ENCODE results near the gene CERS6. TPM values are rescaled to one million over a fixed set of nuclear protein-coding genes. Genes with fewer than 3 reads are reported as not detected.

The CERS6 gene
- polyA plus RNA-seq, 4 donors, result 6.8 to 55.4 (median 21.9) TPM

DNA sequence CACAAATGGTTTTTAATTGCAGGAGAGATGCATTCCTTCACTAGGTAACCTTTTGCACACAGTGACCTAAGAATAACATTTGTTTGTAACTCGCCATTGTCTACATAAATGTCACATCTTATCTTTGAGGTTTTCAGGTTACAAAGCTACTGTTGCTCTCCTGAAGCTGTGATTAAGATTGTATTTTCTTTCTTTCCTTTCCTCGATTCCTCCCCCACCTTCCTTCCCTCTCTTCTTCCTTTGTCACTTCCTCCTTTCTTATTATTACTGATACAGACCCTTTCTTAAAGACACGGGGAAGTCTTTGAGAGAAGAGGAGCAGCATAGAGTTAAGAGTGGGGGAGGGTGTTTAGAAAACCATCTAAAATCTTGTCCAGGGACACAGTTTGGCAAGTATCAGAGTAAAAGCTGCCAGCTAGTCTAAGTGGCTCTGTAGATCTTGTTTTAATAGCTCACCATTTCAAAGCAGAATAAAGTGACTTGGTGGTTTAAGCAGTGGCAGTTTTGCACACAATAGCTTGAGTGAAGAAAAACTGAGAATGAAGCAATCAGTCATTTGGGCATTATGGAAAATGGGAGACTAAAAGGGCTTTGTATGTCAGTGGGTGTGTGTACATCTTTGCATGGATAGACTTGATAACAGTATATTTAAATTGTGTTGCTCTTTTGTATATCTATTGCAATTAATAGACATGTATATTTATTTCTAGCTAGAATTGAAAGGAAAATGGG is 10.9 kb downstream of the CERS6 start:
- 5 to 15% (median 8%) methylated on average over 3 of the region's 3 CpGs for WGBS, 3 donors
- Histone ChIP-seq H3K4me1 (ENCODE audit: control insufficient read depth in 3 of 3, insufficient read depth in 2 of 3, low read depth in 1 of 3, low read length in 2 of 3) (peaks cover 4 to 26% (median 23%) of the 10 kb centered on the region in 3 donors), H3K4me3 (ENCODE audit: low read depth in 1 of 3, low read length in 3 of 3) (no peak overlapping the region), H3K9me3 (ENCODE audit: control insufficient read depth in 2 of 2, insufficient read depth in 1 of 2, low read depth in 1 of 2, low read length in 1 of 2) (no peaks in the 10 kb centered on the region), H3K27me3 (ENCODE audit: control insufficient read depth in 3 of 3, insufficient read depth in 3 of 3, low read length in 3 of 3) (no peaks in the 10 kb centered on the region), H3K27ac (ENCODE audit: low read depth in 1 of 3, low read length in 2 of 3) (no peak overlapping the region), H3K36me3 (ENCODE audit: control insufficient read depth in 3 of 3, insufficient read depth in 2 of 3, low read depth in 1 of 3, low read length in 3 of 3) (peaks cover 0 to 2% (median 0%) of the 10 kb centered on the region in 3 donors)
- FAIRE-seq, result no peak
- DNase-seq, result no peak

DNA sequence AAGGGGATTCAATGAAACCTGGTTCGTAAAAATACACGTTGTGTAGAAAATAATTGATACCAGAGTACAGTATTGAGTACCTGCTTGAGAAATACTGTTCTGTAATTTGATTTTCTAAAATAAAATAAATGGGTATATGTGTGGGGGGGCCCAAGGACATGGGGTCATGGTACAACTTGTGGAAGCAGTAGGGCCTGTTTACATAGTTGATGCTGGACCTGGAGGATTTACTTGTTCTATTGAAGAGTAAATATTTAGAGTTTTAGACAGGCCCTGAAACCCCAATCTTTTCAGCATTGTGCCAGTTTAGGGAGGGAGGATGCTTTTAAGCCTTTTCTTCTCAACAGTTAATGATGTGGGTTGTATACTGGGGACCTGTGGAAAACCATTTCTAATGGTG is 11.7 kb downstream of the CERS6 start:
- WGBS, 3 donors, result 48 to 76% (median 60%) methylated on average over 2 of the region's 2 CpGs
- Histone ChIP-seq H3K9me3 (ENCODE audit: control insufficient read depth in 2 of 2, insufficient read depth in 1 of 2, low read depth in 1 of 2, low read length in 1 of 2) (no peaks in the 10 kb centered on the region), H3K27ac (ENCODE audit: low read depth in 1 of 3, low read length in 2 of 3) (no peak overlapping the region), H3K36me3 (ENCODE audit: control insufficient read depth in 3 of 3, insufficient read depth in 2 of 3, low read depth in 1 of 3, low read length in 3 of 3) (peaks cover 0 to 2% (median 0%) of the 10 kb centered on the region in 3 donors), H3K27me3 (ENCODE audit: control insufficient read depth in 3 of 3, insufficient read depth in 3 of 3, low read length in 3 of 3) (no peaks in the 10 kb centered on the region), H3K4me3 (ENCODE audit: low read depth in 1 of 3, low read length in 3 of 3) (no peak overlapping the region), H3K4me1 (ENCODE audit: control insufficient read depth in 3 of 3, insufficient read depth in 2 of 3, low read depth in 1 of 3, low read length in 2 of 3) (peaks cover 4 to 26% (median 23%) of the 10 kb centered on the region in 3 donors)
- FAIRE-seq (no peak), DNase-seq (no peak)

- Histone ChIP-seq H3K36me3 (ENCODE audit: control insufficient read depth in 3 of 3, insufficient read depth in 2 of 3, low read depth in 1 of 3, low read length in 3 of 3) (peaks cover 0 to 2% (median 0%) of the 10 kb centered on the region in 3 donors), H3K4me3 (ENCODE audit: low read depth in 1 of 3, low read length in 3 of 3) (no peak overlapping the region), H3K9me3 (ENCODE audit: control insufficient read depth in 2 of 2, insufficient read depth in 1 of 2, low read depth in 1 of 2, low read length in 1 of 2) (no peaks in the 10 kb centered on the region), H3K27ac (ENCODE audit: low read depth in 1 of 3, low read length in 2 of 3) (no peak overlapping the region), H3K4me1 (ENCODE audit: control insufficient read depth in 3 of 3, insufficient read depth in 2 of 3, low read depth in 1 of 3, low read length in 2 of 3) (peaks cover 4 to 26% (median 23%) of the 10 kb centered on the region in 3 donors), H3K27me3 (ENCODE audit: control insufficient read depth in 3 of 3, insufficient read depth in 3 of 3, low read length in 3 of 3) (no peaks in the 10 kb centered on the region)
- DNase-seq, result no peak
- FAIRE-seq, result no peak
Observed at GRCh38 chr2:168468354-168468753, 12.3 kb downstream of the CERS6 start.

GRCh38 chr2:168469281-168469988 is 13.4 kb downstream of the CERS6 start:
- FAIRE-seq, result no peak
- 69 to 76% (median 71%) methylated on average over 3 of the region's 3 CpGs for WGBS, 3 donors
- Histone ChIP-seq H3K9me3 (ENCODE audit: control insufficient read depth in 2 of 2, insufficient read depth in 1 of 2, low read depth in 1 of 2, low read length in 1 of 2) (no peaks in the 10 kb centered on the region), H3K4me1 (ENCODE audit: control insufficient read depth in 3 of 3, insufficient read depth in 2 of 3, low read depth in 1 of 3, low read length in 2 of 3) (peaks cover 4 to 26% (median 20%) of the 10 kb centered on the region in 3 donors), H3K27ac (ENCODE audit: low read depth in 1 of 3, low read length in 2 of 3) (no peak overlapping the region), H3K27me3 (ENCODE audit: control insufficient read depth in 3 of 3, insufficient read depth in 3 of 3, low read length in 3 of 3) (no peaks in the 10 kb centered on the region), H3K4me3 (ENCODE audit: low read depth in 1 of 3, low read length in 3 of 3) (no peak overlapping the region), H3K36me3 (ENCODE audit: control insufficient read depth in 3 of 3, insufficient read depth in 2 of 3, low read depth in 1 of 3, low read length in 3 of 3) (no peaks in the 10 kb centered on the region)
- no peak for DNase-seq

GRCh38 chr2:168470320-168471162 is 14.5 kb downstream of the CERS6 start:
- no peak for FAIRE-seq
- H3K4me3 ChIP-seq (ENCODE audit: low read depth in 1 of 3, low read length in 3 of 3), result no peak overlapping the region
- WGBS, 3 donors, result 46 to 74% (median 62%) methylated on average over 4 of the region's 4 CpGs
- peaks cover 4 to 26% (median 19%) of the 10 kb centered on the region in 3 donors for H3K4me1 ChIP-seq (ENCODE audit: control insufficient read depth in 3 of 3, insufficient read depth in 2 of 3, low read depth in 1 of 3, low read length in 2 of 3)
- no peaks in the 10 kb centered on the region for H3K36me3 ChIP-seq (ENCODE audit: control insufficient read depth in 3 of 3, insufficient read depth in 2 of 3, low read depth in 1 of 3, low read length in 3 of 3)
- no peaks in the 10 kb centered on the region for H3K27me3 ChIP-seq (ENCODE audit: control insufficient read depth in 3 of 3, insufficient read depth in 3 of 3, low read length in 3 of 3)
- H3K27ac ChIP-seq (ENCODE audit: low read depth in 1 of 3, low read length in 2 of 3), result no peak overlapping the region
- H3K9me3 ChIP-seq (ENCODE audit: control insufficient read depth in 2 of 2, insufficient read depth in 1 of 2, low read depth in 1 of 2, low read length in 1 of 2), result no peaks in the 10 kb centered on the region
- no peak for DNase-seq

DNA sequence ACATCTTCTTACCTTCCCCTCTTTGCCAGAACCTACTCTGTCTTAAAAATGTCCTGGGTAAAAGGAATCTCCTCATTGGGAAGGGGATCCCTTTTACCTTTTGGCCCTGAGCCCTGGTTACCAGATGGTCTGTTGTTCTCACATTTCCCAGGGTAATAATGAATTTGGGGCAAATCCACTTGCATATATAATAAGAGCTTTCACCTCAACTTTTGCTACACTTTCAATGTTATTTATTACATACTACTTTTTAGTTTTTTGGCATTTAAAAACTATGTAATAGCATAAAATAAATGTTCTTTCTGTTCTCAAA is 15.0 kb downstream of the CERS6 start:
- H3K27ac ChIP-seq (ENCODE audit: low read depth in 1 of 3, low read length in 2 of 3), result no peak overlapping the region
- H3K36me3 ChIP-seq (ENCODE audit: control insufficient read depth in 3 of 3, insufficient read depth in 2 of 3, low read depth in 1 of 3, low read length in 3 of 3), result no peaks in the 10 kb centered on the region
- no peaks in the 10 kb centered on the region for H3K9me3 ChIP-seq (ENCODE audit: control insufficient read depth in 2 of 2, insufficient read depth in 1 of 2, low read depth in 1 of 2, low read length in 1 of 2)
- H3K4me3 ChIP-seq (ENCODE audit: low read depth in 1 of 3, low read length in 3 of 3), result no peak overlapping the region
- no peaks in the 10 kb centered on the region for H3K27me3 ChIP-seq (ENCODE audit: control insufficient read depth in 3 of 3, insufficient read depth in 3 of 3, low read length in 3 of 3)
- DNase-seq (no peak), FAIRE-seq (no peak)
- H3K4me1 ChIP-seq (ENCODE audit: control insufficient read depth in 3 of 3, insufficient read depth in 2 of 3, low read depth in 1 of 3, low read length in 2 of 3), result peaks cover 4 to 23% (median 15%) of the 10 kb centered on the region in 3 donors

DNA sequence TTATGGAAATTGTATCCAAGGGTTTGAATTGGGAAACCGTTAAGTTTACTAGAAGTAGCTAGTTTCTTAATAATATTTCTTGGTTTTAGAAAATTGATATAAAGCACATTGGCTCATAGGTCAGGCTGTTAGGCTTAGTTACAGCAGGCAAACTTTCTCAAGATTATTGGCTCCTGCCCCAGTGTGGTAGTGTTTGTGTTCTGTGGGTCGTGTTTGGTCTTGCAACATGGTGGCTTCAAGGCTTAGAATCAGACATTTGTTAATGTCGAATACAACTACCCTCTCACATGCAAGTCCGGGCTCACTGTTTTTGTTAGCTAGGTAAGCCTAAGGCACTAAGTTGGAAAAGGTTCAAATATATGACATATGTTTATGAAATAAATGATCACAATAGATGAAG is 19.6 kb downstream of the CERS6 start:
- no peak for DNase-seq
- no peaks in the 10 kb centered on the region for H3K27me3 ChIP-seq (ENCODE audit: control insufficient read depth in 3 of 3, insufficient read depth in 3 of 3, low read length in 3 of 3)
- H3K4me1 ChIP-seq (ENCODE audit: control insufficient read depth in 3 of 3, insufficient read depth in 2 of 3, low read depth in 1 of 3, low read length in 2 of 3), result peaks cover 0 to 5% (median 3%) of the 10 kb centered on the region in 3 donors
- H3K4me3 ChIP-seq (ENCODE audit: low read depth in 1 of 3, low read length in 3 of 3), result no peak overlapping the region
- no peak overlapping the region for H3K27ac ChIP-seq (ENCODE audit: low read depth in 1 of 3, low read length in 2 of 3)
- no peak for FAIRE-seq
- H3K9me3 ChIP-seq (ENCODE audit: control insufficient read depth in 2 of 2, insufficient read depth in 1 of 2, low read depth in 1 of 2, low read length in 1 of 2), result no peaks in the 10 kb centered on the region
- H3K36me3 ChIP-seq (ENCODE audit: control insufficient read depth in 3 of 3, insufficient read depth in 2 of 3, low read depth in 1 of 3, low read length in 3 of 3), result no peaks in the 10 kb centered on the region
- 83 to 93% (median 83%) methylated on average over 4 of the region's 4 CpGs for WGBS, 3 donors

DNA sequence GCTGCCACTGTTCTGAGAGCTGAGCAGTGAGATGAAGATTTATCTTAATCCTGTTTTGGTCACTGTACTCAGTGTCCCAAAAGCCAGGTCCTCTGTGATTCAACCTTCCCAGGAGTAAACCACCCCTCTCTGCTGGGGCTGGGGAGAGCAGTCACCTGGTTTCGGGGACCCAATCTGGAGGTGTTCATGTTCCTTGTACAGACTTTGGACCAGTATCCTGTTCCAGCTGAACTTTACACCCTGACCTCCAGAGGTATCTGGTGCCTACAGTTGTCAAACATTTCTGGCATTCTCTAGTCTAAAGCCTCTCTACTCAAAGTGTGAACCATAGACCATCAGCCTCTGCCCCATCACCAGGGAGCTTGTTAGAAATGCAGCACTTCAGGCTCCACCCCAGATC is 22.1 kb downstream of the CERS6 start:
- Histone ChIP-seq H3K4me3 (ENCODE audit: low read depth in 1 of 3, low read length in 3 of 3) (no peak overlapping the region), H3K4me1 (ENCODE audit: control insufficient read depth in 3 of 3, insufficient read depth in 2 of 3, low read depth in 1 of 3, low read length in 2 of 3) (peaks cover 0 to 9% (median 5%) of the 10 kb centered on the region in 3 donors), H3K9me3 (ENCODE audit: control insufficient read depth in 2 of 2, insufficient read depth in 1 of 2, low read depth in 1 of 2, low read length in 1 of 2) (no peaks in the 10 kb centered on the region), H3K27ac (ENCODE audit: low read depth in 1 of 3, low read length in 2 of 3) (peak overlapping the region in 1 of 3 donors; percentile 32), H3K27me3 (ENCODE audit: control insufficient read depth in 3 of 3, insufficient read depth in 3 of 3, low read length in 3 of 3) (no peaks in the 10 kb centered on the region), H3K36me3 (ENCODE audit: control insufficient read depth in 3 of 3, insufficient read depth in 2 of 3, low read depth in 1 of 3, low read length in 3 of 3) (no peaks in the 10 kb centered on the region)
- no peak for FAIRE-seq
- 46 to 64% (median 50%) methylated on average over 1 of the region's 1 CpG for WGBS, 3 donors
- peak; percentile 44 to 68 for DNase-seq
